Muscle layer of duodenum (tissue), 2 donors: ENCODE results near the gene NCAPD2.

Experiments used
- H3K27ac ChIP-seq: one replicate; pipeline ENCODE4 v1.7.0; 2013; ENCODE audit warnings: mild to moderate bottlenecking, low read length
- H3K27me3 ChIP-seq: one replicate; pipeline ENCODE4 v1.7.0; 2013; ENCODE audit warnings: low read depth, mild to moderate bottlenecking, control low read depth, low read length
- H3K36me3 ChIP-seq, 2 donors: one replicate each; pipeline ENCODE4 v1.7.0; 2013; ENCODE audit warnings: low read length in 2 of 2, control low read depth in 1 of 2, mild to moderate bottlenecking in 1 of 2; ENCODE audit not compliant: insufficient read depth in 2 of 2, control insufficient read depth in 1 of 2
- H3K4me1 ChIP-seq, 2 donors: one replicate each; pipeline ENCODE4 v1.7.0; 2013; ENCODE audit warnings: low read length in 2 of 2, mild to moderate bottlenecking in 2 of 2, control low read depth in 1 of 2, moderate library complexity in 1 of 2; ENCODE audit not compliant: insufficient read depth in 2 of 2, control insufficient read depth in 1 of 2
- H3K4me3 ChIP-seq, 2 donors: one replicate each; pipeline ENCODE4 v1.7.0; 2013; ENCODE audit warnings: low read length in 2 of 2, low read depth in 1 of 2, mild to moderate bottlenecking in 1 of 2
- H3K9me3 ChIP-seq, 2 donors: one replicate each; pipeline ENCODE4 v1.7.0; 2013; ENCODE audit warnings: low read length in 2 of 2, control low read depth in 1 of 2, mild to moderate bottlenecking in 1 of 2; ENCODE audit not compliant: control insufficient read depth in 1 of 2
- donor health status: healthy.

The NCAPD2 gene

DNA sequence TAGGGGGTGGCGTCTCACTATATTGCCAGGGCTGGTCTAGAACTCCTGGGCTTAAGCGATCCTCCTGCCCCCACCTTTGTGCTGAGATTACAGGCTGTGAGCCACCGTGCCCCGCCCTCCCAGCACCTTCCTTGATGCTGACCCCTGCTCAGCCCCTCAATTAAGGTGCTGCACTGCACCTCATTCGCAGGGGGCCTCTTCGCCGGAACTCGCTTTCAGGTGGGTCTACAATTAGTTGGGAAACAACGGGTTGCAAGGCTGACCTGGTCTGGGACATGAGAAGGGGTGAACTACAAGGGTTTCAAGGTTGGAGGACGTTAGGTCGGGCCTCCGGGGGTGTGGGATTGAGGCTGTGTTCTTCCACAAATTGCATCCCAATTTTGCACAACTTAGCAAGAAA, 75.4 kb downstream of the NCAPD2 start:
- Histone ChIP-seq H3K9me3 (no peaks in the 10 kb centered on the region), H3K36me3 (peaks cover 42 to 59% of the 10 kb centered on the region in 2 donors), H3K4me1 (peaks cover 6 to 7% of the 10 kb centered on the region in 2 donors), H3K27me3 (no peaks in the 10 kb centered on the region), H3K4me3 (no peak overlapping the region), H3K27ac (no peak overlapping the region)

DNA sequence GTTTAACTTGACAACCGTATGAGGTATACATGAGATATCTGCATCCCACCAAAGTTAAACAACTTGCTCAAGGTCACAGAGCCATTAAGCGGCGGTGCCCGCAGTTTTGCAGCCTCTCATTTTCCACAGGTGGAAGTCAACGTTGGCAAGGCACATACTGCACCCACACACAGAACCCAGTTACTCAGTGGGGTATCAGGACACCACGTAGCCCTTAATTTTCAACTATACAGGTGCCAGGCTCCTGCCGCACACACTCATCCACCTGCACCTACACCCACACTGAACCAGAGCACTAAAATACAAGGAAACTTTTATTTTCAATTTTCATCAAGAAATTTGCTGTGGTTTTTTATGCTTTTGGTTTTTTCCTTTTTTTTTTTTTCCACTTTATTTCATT, 75.9 kb downstream of the NCAPD2 start:
- no peaks in the 10 kb centered on the region for H3K27me3 ChIP-seq
- H3K9me3 ChIP-seq = no peaks in the 10 kb centered on the region
- H3K4me1 ChIP-seq = peaks cover 6 to 7% of the 10 kb centered on the region in 2 donors
- no peak overlapping the region for H3K27ac ChIP-seq
- H3K4me3 ChIP-seq = no peak overlapping the region
- peaks cover 46 to 60% of the 10 kb centered on the region in 2 donors for H3K36me3 ChIP-seq

DNA sequence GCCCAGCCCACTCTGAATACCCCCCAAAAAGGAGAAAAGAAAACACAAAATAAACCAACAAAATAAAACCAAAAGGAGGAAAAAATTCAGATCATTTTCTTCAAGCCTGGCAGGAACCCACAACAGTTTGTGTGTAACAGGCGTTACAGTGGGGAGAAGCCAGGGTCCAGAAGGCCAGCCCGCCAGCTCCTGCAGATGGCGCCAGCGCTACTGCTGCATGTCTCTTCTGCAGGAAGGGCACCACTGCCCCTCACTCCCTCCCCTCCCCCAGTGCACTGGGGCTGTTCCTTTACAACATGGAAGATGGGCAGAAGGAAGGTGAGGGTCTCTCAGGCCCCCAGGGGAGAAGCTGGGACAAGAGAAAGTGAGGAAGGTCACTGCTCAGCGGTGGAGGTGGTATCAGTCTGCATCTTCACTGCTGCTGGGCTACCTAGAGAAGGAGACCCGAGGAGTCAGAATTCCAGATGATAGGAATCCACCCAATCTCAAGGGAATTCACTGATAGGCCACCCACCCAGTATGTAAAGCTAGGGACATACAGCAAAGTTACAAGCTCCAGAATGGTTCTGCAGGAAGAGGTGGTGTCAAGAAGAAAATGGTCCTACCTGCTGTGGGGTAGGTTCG, 76.5 kb downstream of the NCAPD2 start:
- no peaks in the 10 kb centered on the region for H3K9me3 ChIP-seq
- peaks cover 6 to 7% of the 10 kb centered on the region in 2 donors for H3K4me1 ChIP-seq
- H3K27ac ChIP-seq = no peak overlapping the region
- peaks cover 50 to 64% of the 10 kb centered on the region in 2 donors for H3K36me3 ChIP-seq
- no peaks in the 10 kb centered on the region for H3K27me3 ChIP-seq
- no peak overlapping the region for H3K4me3 ChIP-seq

DNA sequence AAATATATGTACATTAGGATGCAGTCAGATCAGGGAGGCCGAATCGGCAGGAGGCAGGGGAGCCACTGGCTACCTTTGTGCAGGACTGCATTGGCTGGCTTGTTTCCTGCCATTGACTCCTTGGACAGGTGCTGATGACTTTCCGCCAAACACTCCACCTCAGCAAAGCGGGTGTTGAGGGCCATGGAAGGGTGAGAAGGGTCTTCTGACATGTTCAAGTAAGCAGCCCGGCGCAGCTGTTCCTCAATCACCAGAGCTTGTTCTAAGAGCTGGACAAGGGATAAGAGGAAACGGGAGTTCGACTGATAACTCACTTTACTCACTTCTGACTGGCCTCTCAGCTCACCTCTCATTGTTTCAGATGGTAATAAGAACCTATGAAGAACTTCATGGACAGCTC, 79.1 kb downstream of the NCAPD2 start:
- no peak overlapping the region for H3K27ac ChIP-seq
- peaks cover 58 to 81% of the 10 kb centered on the region in 2 donors for H3K36me3 ChIP-seq

DNA sequence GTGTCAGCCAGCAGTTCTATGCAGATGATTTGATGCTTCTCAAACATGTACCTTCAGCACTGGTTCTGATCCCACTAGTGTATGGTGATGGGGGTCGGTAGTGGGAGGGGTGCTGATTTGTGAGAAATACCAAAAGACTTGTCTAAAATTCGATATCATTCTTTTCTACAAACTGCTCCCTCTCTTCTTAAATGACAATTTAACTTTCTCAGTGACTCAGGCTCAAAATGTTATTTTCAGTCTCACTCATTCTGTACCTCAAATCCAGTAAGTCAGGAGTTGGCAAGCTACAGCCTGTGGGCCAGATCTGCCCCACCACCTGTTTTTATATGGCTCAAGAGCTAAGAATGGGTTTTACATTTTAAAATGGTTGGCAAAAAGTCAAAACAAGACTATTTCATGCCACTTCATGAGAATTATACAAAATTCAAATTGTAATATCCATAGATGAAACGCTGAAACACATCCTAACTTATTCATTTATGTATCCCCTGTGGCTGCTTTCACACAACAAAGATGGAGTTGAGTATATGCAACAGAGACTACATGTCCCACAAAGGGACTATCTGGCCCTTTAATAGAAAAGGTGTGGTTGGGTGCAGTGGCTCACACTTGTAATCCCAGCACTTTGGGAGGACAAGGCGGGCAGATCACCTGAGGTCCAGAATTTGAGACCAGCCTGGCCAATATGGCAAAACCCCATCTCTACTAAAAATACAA, 80.8 kb downstream of the NCAPD2 start:
- H3K36me3 ChIP-seq = peaks cover 60 to 87% of the 10 kb centered on the region in 2 donors
- no peak overlapping the region for H3K27ac ChIP-seq
- H3K4me1 ChIP-seq = no peaks in the 10 kb centered on the region
- H3K9me3 ChIP-seq = no peaks in the 10 kb centered on the region
- H3K27me3 ChIP-seq = no peaks in the 10 kb centered on the region
- H3K4me3 ChIP-seq = no peak overlapping the region

More for the DNA sequence above, 79.1 kb downstream of the NCAPD2 start:
- Histone ChIP-seq H3K9me3 (no peaks in the 10 kb centered on the region), H3K4me1 (no peaks in the 10 kb centered on the region), H3K27me3 (no peaks in the 10 kb centered on the region), H3K4me3 (no peak overlapping the region)

DNA sequence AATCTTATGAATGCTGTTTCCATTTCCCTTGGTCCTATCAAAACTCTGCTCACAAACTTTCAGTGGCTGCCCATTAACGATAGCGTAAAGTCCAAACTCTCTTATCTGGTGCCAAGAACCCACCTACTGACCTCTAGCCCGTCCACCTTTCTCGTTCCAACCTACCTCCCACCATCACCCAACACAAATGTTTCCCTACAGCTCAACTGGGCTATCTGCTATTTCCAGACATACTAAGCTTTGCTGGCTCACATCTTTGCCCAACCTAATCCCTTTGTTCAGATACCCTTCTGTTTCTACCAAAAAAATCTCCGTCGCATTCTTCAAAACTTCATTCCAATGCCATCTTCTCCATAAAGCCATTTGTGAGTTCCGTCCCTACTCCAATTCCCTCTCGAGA, 81.7 kb downstream of the NCAPD2 start:
- H3K27ac ChIP-seq = no peak overlapping the region
- peaks cover 53 to 88% of the 10 kb centered on the region in 2 donors for H3K36me3 ChIP-seq
- H3K9me3 ChIP-seq = no peaks in the 10 kb centered on the region
- no peak overlapping the region for H3K4me3 ChIP-seq
- H3K27me3 ChIP-seq = no peaks in the 10 kb centered on the region
- H3K4me1 ChIP-seq = no peaks in the 10 kb centered on the region
